Activated naive CD4-positive, alpha-beta T cell treated with anti-CD3 and anti-CD28 coated beads for 36 hours (primary cell): ENCODE data around the gene NRL. TPM values are rescaled to one million over a fixed set of nuclear protein-coding genes. Genes with fewer than 3 reads are reported as not detected.

Experiments used
- CTCF ChIA-PET: fragments of 350-600 bp; sonication (Branson Sonifier 250); formaldehyde crosslinking; loops from one replicate; lab custom pipeline; 2021; ENCODE audit warnings: antibody characterized with exemption; lab: Charles Lee
- DNase-seq: peaks from one replicate; pipeline ENCODE4 v3.0.0-alpha.2; 2020
- H3K27ac Mint-ChIP-seq: one replicate; pipeline ENCODE4 v1.8.0; 2021; ENCODE audit warnings: mild to moderate bottlenecking, mixed read lengths
- H3K27me3 Mint-ChIP-seq: one replicate; pipeline ENCODE4 v1.8.0; 2021; ENCODE audit warnings: low read depth, mixed read lengths
- H3K36me3 Mint-ChIP-seq: one replicate; pipeline ENCODE4 v1.8.0; 2021; ENCODE audit warnings: low read depth, mixed read lengths
- H3K4me1 Mint-ChIP-seq: one replicate; pipeline ENCODE4 v1.8.0; 2021; ENCODE audit warnings: low read depth, mixed read lengths
- H3K4me3 Mint-ChIP-seq: one replicate; pipeline ENCODE4 v1.8.0; 2021; ENCODE audit warnings: mild to moderate bottlenecking, moderate library complexity, mixed read lengths
- H3K9me3 Mint-ChIP-seq: one replicate; pipeline ENCODE4 v1.8.0; 2021; ENCODE audit warnings: mixed read lengths
- intact Hi-C: fragments of 100-400 bp; cut with micrococcal nuclease; formaldehyde crosslinking; loops from one replicate; pipeline ENCODE4 v1.15.1; 2023
- total RNA-seq, 2 experiments: library from RNA; stranded (reverse); gene quantifications; one replicate each; pipeline ENCODE4 v1.2.3, GENCODE V29; 2021

The NRL gene
- total RNA-seq, 2 experiments from 2014 or later, result 1.7 to 1.9 TPM

- intact Hi-C loops, result no loop called here
- Mint-ChIP-seq H3K4me1 (peaks cover 25% of the 10 kb centered on the region), H3K4me3 (no peak overlapping the region), H3K27me3 (no peaks in the 10 kb centered on the region), H3K9me3 (no peaks in the 10 kb centered on the region), H3K36me3 (peaks cover 51% of the 10 kb centered on the region), H3K27ac (no peak overlapping the region)
- CTCF ChIA-PET, result interaction anchor here (0.6 to 4.5 kb wide), 2 partner anchors 11 to 157 kb away, joined by 3 to 23 read pairs; partner anchors contain the start of gene IRF9
- DNase-seq, result no peak
Observed at GRCh38 chr14:24150567-24150966, 35.8 kb upstream of the NRL start.

GRCh38 chr14:24150061-24150460 is 35.3 kb upstream of the NRL start:
- Mint-ChIP-seq H3K27me3 (no peaks in the 10 kb centered on the region), H3K4me1 (peaks cover 30% of the 10 kb centered on the region), H3K9me3 (no peaks in the 10 kb centered on the region), H3K27ac (no peak overlapping the region), H3K36me3 (peaks cover 53% of the 10 kb centered on the region), H3K4me3 (no peak overlapping the region)
- CTCF ChIA-PET, result interaction anchor here (0.9 to 4.5 kb wide), 2 partner anchors 11 to 92 kb away, joined by 3 to 23 read pairs; partner anchors contain the start of genes IRF9 and TINF2
- intact Hi-C loops, result no loop called here
- DNase-seq, result no peak

- Mint-ChIP-seq H3K36me3 (peaks cover 51% of the 10 kb centered on the region), H3K9me3 (no peaks in the 10 kb centered on the region), H3K27me3 (no peaks in the 10 kb centered on the region), H3K4me3 (peak overlapping the region; percentile 40), H3K27ac (peak overlapping the region; percentile 0), H3K4me1 (peaks cover 36% of the 10 kb centered on the region)
- CTCF ChIA-PET, result interaction anchor here (0.9 to 6.9 kb wide), 3 partner anchors 11 to 93 kb away, joined by 3 to 63 read pairs (median 23); partner anchors contain the start of genes IRF9 and TINF2
- DNase-seq, result no peak
- intact Hi-C loops, result loop anchor here (5.0 kb wide), 1 partner anchor 1057 kb away; no protein-coding TSS in a partner anchor
Observed at GRCh38 chr14:24149302-24149969, 34.7 kb upstream of the NRL start.

GRCh38 chr14:24147761-24148428 is 33.1 kb upstream of the NRL start:
- Mint-ChIP-seq H3K27me3 (no peaks in the 10 kb centered on the region), H3K9me3 (no peaks in the 10 kb centered on the region), H3K27ac (peak overlapping the region; percentile 59), H3K36me3 (peaks cover 57% of the 10 kb centered on the region), H3K4me1 (peaks cover 50% of the 10 kb centered on the region), H3K4me3 (peak overlapping the region; percentile 97)
- CTCF ChIA-PET, result interaction anchor here (1.1 to 6.9 kb wide), 7 partner anchors 10 to 149 kb away, joined by 3 to 63 read pairs (median 7); partner anchors contain the start of genes DCAF11, IPO4, IRF9 and NRL
- DNase-seq, result no peak
- intact Hi-C loops, result loop anchor here (1.0 to 5.0 kb wide), 11 partner anchors 12 to 1056 kb away; partner anchors contain the start of genes CHMP4A, DCAF11, DHRS1 and GMPR2

GRCh38 chr14:24146978-24147760 is 32.4 kb upstream of the NRL start, which contains the start of gene RNF31:
TSS of gene RNF31 (plus strand) at chr14:24147498. CDS start at chr14:24147699, 201 bp downstream.
- intact Hi-C loops, result loop anchor here (1.0 to 5.0 kb wide), 14 partner anchors 11 to 1055 kb away; partner anchors contain the start of genes CHMP4A, DCAF11, DHRS1 and GMPR2
- H3K36me3 Mint-ChIP-seq, result peaks cover 58% of the 10 kb centered on the region
- peak within 1 kb of the TSS; percentile 99 for H3K27ac Mint-ChIP-seq
- CTCF ChIA-PET, result interaction anchor here (0.7 to 6.9 kb wide), 16 partner anchors 9 to 284 kb away, joined by 3 to 63 read pairs (median 4); partner anchors contain the start of genes DCAF11, DHRS1, IPO4 and IRF9
- peak; percentile 99 for DNase-seq
- H3K4me3 Mint-ChIP-seq, result peak within 1 kb of the TSS; percentile 97
- H3K9me3 Mint-ChIP-seq, result no peaks in the 10 kb centered on the region
- peaks cover 54% of the 10 kb centered on the region for H3K4me1 Mint-ChIP-seq
- H3K27me3 Mint-ChIP-seq, result no peaks in the 10 kb centered on the region

GRCh38 chr14:24146453-24146977 is 31.8 kb upstream of the NRL start, which contains the start of gene PSME2:
TSS of gene PSME2 (minus strand) at chr14:24146610. CDS start at chr14:24146581, 29 bp downstream.
- intact Hi-C loops, result loop anchor here (1.0 to 5.0 kb wide), 5 partner anchors 42 to 1054 kb away; partner anchors contain the start of genes DHRS1, IPO4, NOP9 and RABGGTA
- Mint-ChIP-seq H3K27ac (peak within 1 kb of the TSS; percentile 99), H3K4me1 (peaks cover 59% of the 10 kb centered on the region), H3K9me3 (no peaks in the 10 kb centered on the region), H3K4me3 (peak within 1 kb of the TSS; percentile 97), H3K36me3 (peaks cover 57% of the 10 kb centered on the region), H3K27me3 (no peaks in the 10 kb centered on the region)
- peak; percentile 94 for DNase-seq
- CTCF ChIA-PET, result interaction anchor here (0.7 to 6.9 kb wide), 16 partner anchors 9 to 285 kb away, joined by 3 to 63 read pairs (median 4); partner anchors contain the start of genes DCAF11, DHRS1, IRF9 and NOP9

GRCh38 chr14:24145690-24146452 is 31.1 kb upstream of the NRL start:
- Mint-ChIP-seq H3K4me3 (peak overlapping the region; percentile 97), H3K9me3 (no peaks in the 10 kb centered on the region), H3K27ac (peak overlapping the region; percentile 99), H3K36me3 (peaks cover 52% of the 10 kb centered on the region), H3K4me1 (peaks cover 59% of the 10 kb centered on the region), H3K27me3 (no peaks in the 10 kb centered on the region)
- intact Hi-C loops, result loop anchor here (1.0 to 5.0 kb wide), 5 partner anchors 42 to 1054 kb away; partner anchors contain the start of genes DHRS1, IPO4, NOP9 and RABGGTA
- CTCF ChIA-PET, result interaction anchor here (0.7 to 6.9 kb wide), 12 partner anchors 9 to 285 kb away, joined by 3 to 63 read pairs (median 4); partner anchors contain the start of genes DCAF11, IRF9 and NRL
- no peak for DNase-seq

GRCh38 chr14:24145219-24145618 is 30.5 kb upstream of the NRL start:
- no peaks in the 10 kb centered on the region for H3K27me3 Mint-ChIP-seq
- CTCF ChIA-PET, result interaction anchor here (0.8 to 6.9 kb wide), 5 partner anchors 8 to 54 kb away, joined by 4 to 63 read pairs (median 5); partner anchors contain the start of genes DCAF11, IRF9 and NRL
- peaks cover 52% of the 10 kb centered on the region for H3K36me3 Mint-ChIP-seq
- intact Hi-C loops, result loop anchor here (5.0 kb wide), 1 partner anchor 1053 kb away; no protein-coding TSS in a partner anchor
- peaks cover 59% of the 10 kb centered on the region for H3K4me1 Mint-ChIP-seq
- no peak for DNase-seq
- H3K27ac Mint-ChIP-seq, result peak overlapping the region; percentile 99
- no peaks in the 10 kb centered on the region for H3K9me3 Mint-ChIP-seq
- peak overlapping the region; percentile 97 for H3K4me3 Mint-ChIP-seq

GRCh38 chr14:24144451-24144850 is 29.7 kb upstream of the NRL start:
- Mint-ChIP-seq H3K36me3 (peaks cover 51% of the 10 kb centered on the region), H3K27me3 (no peaks in the 10 kb centered on the region), H3K4me3 (no peak overlapping the region), H3K4me1 (peaks cover 63% of the 10 kb centered on the region), H3K27ac (peak overlapping the region; percentile 99), H3K9me3 (no peaks in the 10 kb centered on the region)
- CTCF ChIA-PET, result interaction anchor here (1.7 to 6.9 kb wide), 2 partner anchors 7 to 16 kb away, joined by 5 to 63 read pairs; partner anchors contain the start of gene IRF9
- no peak for DNase-seq
- intact Hi-C loops, result no loop called here

- CTCF ChIA-PET, result interaction anchor here (6.9 kb wide), 1 partner anchor 17 kb away, joined by 63 read pairs; the partner anchor contains the start of gene IRF9
- Mint-ChIP-seq H3K36me3 (peaks cover 54% of the 10 kb centered on the region), H3K27ac (peak overlapping the region; percentile 57), H3K9me3 (no peaks in the 10 kb centered on the region), H3K4me3 (no peak overlapping the region), H3K4me1 (peaks cover 63% of the 10 kb centered on the region), H3K27me3 (no peaks in the 10 kb centered on the region)
- intact Hi-C loops, result no loop called here
- DNase-seq, result no peak
Observed at GRCh38 chr14:24143511-24143910, 28.8 kb upstream of the NRL start.
